Esophagus muscularis mucosa (tissue), 3 donors: ENCODE results near the gene YLPM1.

Experiments used
- CTCF ChIP-seq, 3 experiments: fragments of 200-600 bp in 2 of 3; fragments of 450-650 bp in 1 of 3; sonication (generic) in 2 of 3; IDR thresholded peaks; one replicate each; pipeline ENCODE4 v1.5.1; 2017 to 2019; ENCODE audit warnings: antibody characterized with exemption in 3 of 3, mild to moderate bottlenecking in 2 of 3, moderate library complexity in 1 of 3
- POLR2A ChIP-seq: fragments of 450-650 bp; IDR thresholded peaks from one replicate; pipeline ENCODE4 v1.6.1; 2017; ENCODE audit warnings: antibody characterized with exemption, moderate library complexity, mild to moderate bottlenecking, low read depth
- POLR2AphosphoS5 ChIP-seq, 2 donors: sonication (generic); formaldehyde crosslinking; IDR thresholded peaks; one replicate each; pipeline ENCODE4 v1.6.1; 2017; ENCODE audit warnings: antibody characterized with exemption in 2 of 2

- TF ChIP-seq CTCF (IDR thresholded peaks at IDR 0.05) (no peak), POLR2AphosphoS5 (IDR thresholded peaks at IDR 0.05) (no peak), POLR2A (no peak)
Measured at GRCh38 chr14:74855021-74855420, 91.9 kb downstream of the YLPM1 start.
